SJSA1 (cell line): Measurements from ENCODE around the gene GP9. TPM values are rescaled to one million over a fixed set of nuclear protein-coding genes. Genes with fewer than 3 reads are reported as not detected.

Source experiments
- DNase-seq, 2 experiments: peaks; one replicate each; pipeline ENCODE4 v3.0.0-alpha.2; 2015 to 2020; ENCODE audit warnings: low spot score in 2 of 2, low read depth in 1 of 2
- H3K27ac ChIP-seq: fragments of 250-450 bp; sonication (Bioruptor Pico); 2 replicates; pipeline ENCODE4 v1.5.1; 2020; ENCODE audit warnings: mild to moderate bottlenecking, moderate library complexity
- H3K27me3 ChIP-seq: fragments of 250-450 bp; sonication (Bioruptor Pico); replicated peaks from 2 replicates; pipeline ENCODE4 v1.5.1; 2020; ENCODE audit warnings: mild to moderate bottlenecking, moderate library complexity
- H3K36me3 ChIP-seq: fragments of 250-450 bp; sonication (Bioruptor Pico); 2 replicates; pipeline ENCODE4 v1.5.1; 2020; ENCODE audit warnings: mild to moderate bottlenecking
- H3K4me1 ChIP-seq: fragments of 250-450 bp; sonication (Bioruptor Pico); replicated peaks from 2 replicates; pipeline ENCODE4 v1.6.1; 2021; ENCODE audit warnings: mild to moderate bottlenecking
- H3K4me3 ChIP-seq: fragments of 250-450 bp; sonication (Bioruptor Pico); 2 replicates; pipeline ENCODE4 v1.5.1; 2020; ENCODE audit warnings: mild to moderate bottlenecking
- H3K9me3 ChIP-seq: fragments of 250-450 bp; sonication (Bioruptor Pico); replicated peaks from 2 replicates; pipeline ENCODE4 v1.5.1; 2020; ENCODE audit warnings: mild to moderate bottlenecking
- total RNA-seq: library from RNA; depleted of rRNA; stranded (reverse); fragments of >200 nt; shearing (Covaris generic); gene quantifications from 2 replicates; pipeline ENCODE4 v1.2.3, GENCODE V29; 2014; rRNA removed

GP9 gene
- total RNA-seq, result not detected in 2 replicates

GRCh38 chr3:129060276-129061022 lies at the start of gene GP9:
Gene GP9, plus strand, starts transcription at chr3:129060779. Its CDS starts 961 bp downstream, at chr3:129061740.
- DNase-seq, result no peak
- Histone ChIP-seq H3K9me3 (no peaks in the 10 kb centered on the region), H3K4me3 (no peak within 1 kb of the TSS), H3K4me1 (no peaks in the 10 kb centered on the region), H3K27ac (no peak within 1 kb of the TSS), H3K36me3 (no peaks in the 10 kb centered on the region), H3K27me3 (no peaks in the 10 kb centered on the region)

- no peak for DNase-seq
- Histone ChIP-seq H3K27me3 (no peaks in the 10 kb centered on the region), H3K4me3 (no peak overlapping the region), H3K36me3 (no peaks in the 10 kb centered on the region; the same call in 1 of the 2 replicates), H3K4me1 (peaks cover 71% of the 10 kb centered on the region), H3K27ac (no peak overlapping the region), H3K9me3 (no peaks in the 10 kb centered on the region; the same call in 1 of the 2 replicates)
Observed at GRCh38 chr3:129013491-129013891, 47.1 kb upstream of the GP9 start.

GRCh38 chr3:129014148-129014547 lies 46.4 kb upstream of the GP9 start:
- no peaks in the 10 kb centered on the region for H3K27me3 ChIP-seq
- peaks cover 75% of the 10 kb centered on the region for H3K4me1 ChIP-seq
- H3K4me3 ChIP-seq, result no peak overlapping the region
- H3K9me3 ChIP-seq, result no peaks in the 10 kb centered on the region; the same call in 1 of the 2 replicates
- H3K36me3 ChIP-seq, result no peaks in the 10 kb centered on the region; the same call in 1 of the 2 replicates
- no peak overlapping the region for H3K27ac ChIP-seq
- no peak for DNase-seq

GRCh38 chr3:129014793-129015345 lies 45.7 kb upstream of the GP9 start:
- H3K4me3 ChIP-seq, result no peak overlapping the region

GRCh38 chr3:129015388-129016105 lies 45.0 kb upstream of the GP9 start:
- Histone ChIP-seq H3K4me1 (peaks cover 75% of the 10 kb centered on the region), H3K4me3 (no peak overlapping the region), H3K27ac (peak overlapping the region; percentile 13; the same call in 1 of the 2 replicates), H3K27me3 (no peaks in the 10 kb centered on the region), H3K36me3 (no peaks in the 10 kb centered on the region), H3K9me3 (no peaks in the 10 kb centered on the region; the same call in 1 of the 2 replicates)
- no peak for DNase-seq

More at GRCh38 chr3:129014793-129015345, 45.7 kb upstream of the GP9 start:
- no peak for DNase-seq
- Histone ChIP-seq H3K27me3 (no peaks in the 10 kb centered on the region), H3K36me3 (no peaks in the 10 kb centered on the region; the same call in 1 of the 2 replicates), H3K9me3 (no peaks in the 10 kb centered on the region; the same call in 1 of the 2 replicates), H3K4me1 (peaks cover 75% of the 10 kb centered on the region), H3K27ac (no peak overlapping the region)

GRCh38 chr3:129016356-129016719 lies 44.2 kb upstream of the GP9 start:
- no peak for DNase-seq
- no peaks in the 10 kb centered on the region for H3K36me3 ChIP-seq
- no peak overlapping the region for H3K4me3 ChIP-seq
- H3K27ac ChIP-seq, result no peak overlapping the region
- H3K4me1 ChIP-seq, result peaks cover 74% of the 10 kb centered on the region
- no peaks in the 10 kb centered on the region for H3K27me3 ChIP-seq
- H3K9me3 ChIP-seq, result no peaks in the 10 kb centered on the region; the same call in 1 of the 2 replicates

- H3K4me3 ChIP-seq, result no peak overlapping the region
- H3K4me1 ChIP-seq, result peaks cover 74% of the 10 kb centered on the region
- DNase-seq, result no peak
- H3K27ac ChIP-seq, result no peak overlapping the region
- no peaks in the 10 kb centered on the region for H3K36me3 ChIP-seq
- no peaks in the 10 kb centered on the region for H3K27me3 ChIP-seq
- H3K9me3 ChIP-seq, result no peaks in the 10 kb centered on the region; the same call in 1 of the 2 replicates
Observed at GRCh38 chr3:129016720-129017483, 43.7 kb upstream of the GP9 start.

GRCh38 chr3:129017484-129017899 lies 43.1 kb upstream of the GP9 start:
- peaks cover 71% of the 10 kb centered on the region for H3K4me1 ChIP-seq
- DNase-seq, result no peak
- H3K4me3 ChIP-seq, result no peak overlapping the region
- H3K36me3 ChIP-seq, result no peaks in the 10 kb centered on the region
- no peak overlapping the region for H3K27ac ChIP-seq
- H3K27me3 ChIP-seq, result no peaks in the 10 kb centered on the region
- no peaks in the 10 kb centered on the region; the same call in 1 of the 2 replicates for H3K9me3 ChIP-seq

- Histone ChIP-seq H3K4me3 (no peak overlapping the region), H3K4me1 (peaks cover 71% of the 10 kb centered on the region), H3K9me3 (no peaks in the 10 kb centered on the region; the same call in 1 of the 2 replicates), H3K27ac (peak overlapping the region; percentile 90), H3K27me3 (no peaks in the 10 kb centered on the region), H3K36me3 (no peaks in the 10 kb centered on the region)
- no peak for DNase-seq
Observed at GRCh38 chr3:129018271-129018670, 42.3 kb upstream of the GP9 start.

- H3K27me3 ChIP-seq, result no peaks in the 10 kb centered on the region
- H3K9me3 ChIP-seq, result no peaks in the 10 kb centered on the region
- peak overlapping the region; percentile 90 for H3K27ac ChIP-seq
- H3K4me3 ChIP-seq, result no peak overlapping the region
- DNase-seq, result no peak
- H3K4me1 ChIP-seq, result peaks cover 71% of the 10 kb centered on the region
- no peaks in the 10 kb centered on the region for H3K36me3 ChIP-seq
Observed at GRCh38 chr3:129018751-129019150, 41.8 kb upstream of the GP9 start.

- no peak overlapping the region for H3K4me3 ChIP-seq
- peak overlapping the region; percentile 90 for H3K27ac ChIP-seq
- H3K4me1 ChIP-seq, result peaks cover 75% of the 10 kb centered on the region
- no peaks in the 10 kb centered on the region for H3K36me3 ChIP-seq
- no peaks in the 10 kb centered on the region for H3K27me3 ChIP-seq
- no peaks in the 10 kb centered on the region for H3K9me3 ChIP-seq
- DNase-seq, result peak in 1 of 2 experiments; percentile 84
Observed at GRCh38 chr3:129019266-129019665, 41.3 kb upstream of the GP9 start.

GRCh38 chr3:129020691-129021090 lies 39.9 kb upstream of the GP9 start:
- Histone ChIP-seq H3K4me3 (no peak overlapping the region), H3K9me3 (no peaks in the 10 kb centered on the region), H3K27ac (peak overlapping the region; percentile 90), H3K36me3 (no peaks in the 10 kb centered on the region), H3K4me1 (peaks cover 67% of the 10 kb centered on the region), H3K27me3 (no peaks in the 10 kb centered on the region)
- no peak for DNase-seq

- H3K27ac ChIP-seq, result peak overlapping the region; percentile 90
- H3K27me3 ChIP-seq, result no peaks in the 10 kb centered on the region
Observed at GRCh38 chr3:129021140-129021551, 39.4 kb upstream of the GP9 start.

More at GRCh38 chr3:129021140-129021551, 39.4 kb upstream of the GP9 start:
- no peak overlapping the region for H3K4me3 ChIP-seq
- H3K4me1 ChIP-seq, result peaks cover 63% of the 10 kb centered on the region
- DNase-seq, result peak; percentile 75 to 92
- H3K36me3 ChIP-seq, result no peaks in the 10 kb centered on the region
- H3K9me3 ChIP-seq, result no peaks in the 10 kb centered on the region
